Measurements from ENCODE around the gene GLTP. TPM values are rescaled to one million over a fixed set of nuclear protein-coding genes. Genes with fewer than 3 reads are reported as not detected.

Gene GLTP
- total RNA-seq, 1 experiment from 2014 or later: 25.8 TPM

DNA sequence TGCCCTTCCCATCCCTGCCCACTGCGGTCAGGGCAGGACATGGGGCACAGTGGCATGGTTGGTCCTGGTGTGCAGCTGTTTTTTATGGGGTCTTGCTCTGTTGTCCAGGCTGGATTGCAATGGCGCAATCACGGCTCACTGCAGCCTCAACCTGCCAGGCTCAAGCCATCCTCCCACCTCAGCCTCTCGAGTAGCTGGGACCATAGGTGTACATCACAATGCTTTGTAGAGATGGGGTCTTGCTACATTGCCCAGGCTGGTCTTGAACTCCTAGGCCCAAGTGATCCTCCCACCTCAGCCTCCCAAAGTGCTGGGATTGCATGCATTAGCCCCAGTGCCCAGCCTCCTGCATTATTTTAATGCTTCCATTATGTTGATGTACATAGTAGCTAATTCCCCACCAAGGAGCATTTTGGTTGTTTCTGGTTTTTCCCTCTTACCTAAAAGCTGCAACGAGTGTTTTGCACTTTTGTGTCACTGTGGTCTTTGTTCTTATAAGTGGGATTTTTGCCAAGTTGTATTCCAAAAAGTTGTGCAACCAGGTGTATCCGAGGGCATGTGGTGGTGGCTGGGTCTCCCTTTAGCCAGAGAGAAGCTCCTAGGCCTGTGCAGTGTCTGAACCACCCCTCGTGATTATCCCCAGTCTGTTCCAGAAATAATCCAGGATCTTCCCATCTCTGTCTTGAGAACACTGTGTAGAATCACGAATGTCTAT lies 30.1 kb upstream of the GLTP start:
- Mint-ChIP-seq H3K4me1 (peaks cover 14% of the 10 kb centered on the region), H3K27me3 (ENCODE audit: low read depth) (peaks cover 55% of the 10 kb centered on the region), H3K9me3 (no peaks in the 10 kb centered on the region), H3K4me3 (no peak overlapping the region), H3K36me3 (peaks cover 24% of the 10 kb centered on the region), H3K27ac (no peak overlapping the region)
- DNase-seq (ENCODE audit: low spot score) (no peak), ATAC-seq (no peak)
- POLR2A ChIA-PET: interaction anchor here (1.2 kb wide), 1 partner anchor 10 kb away, joined by 4 read pairs; no protein-coding TSS in a partner anchor
- peak; percentile 98 for TF ChIP-seq ZNF121 (CRISPR knock-in tag; IDR thresholded peaks at IDR 0.05)
- TF ChIP-seq ZNF671 (CRISPR knock-in tag; IDR thresholded peaks at IDR 0.05): no peak
- CTCF ChIA-PET: interaction anchor here (0.6 to 3.0 kb wide), 16 partner anchors 9 to 1153 kb away, joined by 3 to 43 read pairs (median 6); partner anchors contain the start of gene TCHP

DNA sequence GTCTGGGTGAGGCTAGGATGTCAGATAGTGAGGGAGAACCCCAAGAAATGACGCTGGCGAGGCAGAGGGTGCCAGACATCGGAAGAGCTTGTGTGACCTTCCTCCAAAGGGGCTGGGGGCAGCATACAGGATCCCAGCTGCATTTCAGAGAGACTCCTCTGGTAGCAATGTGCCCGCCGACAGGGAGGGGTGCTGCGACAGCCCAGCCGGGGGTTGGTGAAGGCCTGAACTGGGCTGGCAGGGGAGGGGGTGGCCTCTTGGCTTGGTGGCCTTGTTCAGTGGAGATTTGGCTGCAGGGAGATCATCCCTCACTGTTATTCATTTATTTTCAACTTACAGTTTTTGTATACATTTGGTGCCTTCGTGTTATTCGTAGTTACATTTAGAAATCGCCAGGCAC lies 25.0 kb upstream of the GLTP start:
- no peak overlapping the region for H3K4me3 Mint-ChIP-seq
- H3K4me1 Mint-ChIP-seq: peaks cover 26% of the 10 kb centered on the region
- H3K27ac Mint-ChIP-seq: no peak overlapping the region
- H3K9me3 Mint-ChIP-seq: no peaks in the 10 kb centered on the region
- POLR2A ChIA-PET: no interaction called here
- DNase-seq (ENCODE audit: low spot score): no peak
- peaks cover 35% of the 10 kb centered on the region for H3K36me3 Mint-ChIP-seq
- H3K27me3 Mint-ChIP-seq (ENCODE audit: low read depth): peaks cover 100% of the 10 kb centered on the region
- no peak for ATAC-seq
- CTCF ChIA-PET: interaction anchor here (1.4 kb wide), 1 partner anchor 58 kb away, joined by 3 read pairs; no protein-coding TSS in a partner anchor
- TF ChIP-seq SMAD4 (CRISPR knock-in tag; IDR thresholded peaks at IDR 0.05) (no peak), IRF2 (CRISPR knock-in tag; IDR thresholded peaks at IDR 0.05; ENCODE audit: borderline replicate concordance, low read depth) (no peak), ZNF121 (CRISPR knock-in tag; IDR thresholded peaks at IDR 0.05) (no peak), JAZF1 (CRISPR knock-in tag; IDR thresholded peaks at IDR 0.05) (no peak), SP1 (CRISPR knock-in tag; conservative IDR thresholded peaks at IDR 0.05) (no peak), ZNF138 (CRISPR knock-in tag; conservative IDR thresholded peaks at IDR 0.05) (no peak), ZNF317 (CRISPR knock-in tag; IDR thresholded peaks at IDR 0.05; ENCODE audit: borderline replicate concordance, low read depth) (no peak), SOX15 (CRISPR knock-in tag; IDR thresholded peaks at IDR 0.05) (no peak), CBFB (CRISPR knock-in tag; IDR thresholded peaks at IDR 0.05; ENCODE audit: low read depth) (no peak), ZNF423 (CRISPR knock-in tag; IDR thresholded peaks at IDR 0.05) (no peak)
- TF ChIP-seq, protein P1, sequence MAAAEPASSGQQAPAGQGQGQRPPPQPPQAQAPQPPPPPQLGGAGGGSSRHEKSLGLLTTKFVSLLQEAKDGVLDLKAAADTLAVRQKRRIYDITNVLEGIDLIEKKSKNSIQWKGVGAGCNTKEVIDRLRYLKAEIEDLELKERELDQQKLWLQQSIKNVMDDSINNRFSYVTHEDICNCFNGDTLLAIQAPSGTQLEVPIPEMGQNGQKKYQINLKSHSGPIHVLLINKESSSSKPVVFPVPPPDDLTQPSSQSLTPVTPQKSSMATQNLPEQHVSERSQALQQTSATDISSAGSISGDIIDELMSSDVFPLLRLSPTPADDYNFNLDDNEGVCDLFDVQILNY (CRISPR knock-in tag; IDR thresholded peaks at IDR 0.05): no peak
- TF ChIP-seq, protein P2, sequence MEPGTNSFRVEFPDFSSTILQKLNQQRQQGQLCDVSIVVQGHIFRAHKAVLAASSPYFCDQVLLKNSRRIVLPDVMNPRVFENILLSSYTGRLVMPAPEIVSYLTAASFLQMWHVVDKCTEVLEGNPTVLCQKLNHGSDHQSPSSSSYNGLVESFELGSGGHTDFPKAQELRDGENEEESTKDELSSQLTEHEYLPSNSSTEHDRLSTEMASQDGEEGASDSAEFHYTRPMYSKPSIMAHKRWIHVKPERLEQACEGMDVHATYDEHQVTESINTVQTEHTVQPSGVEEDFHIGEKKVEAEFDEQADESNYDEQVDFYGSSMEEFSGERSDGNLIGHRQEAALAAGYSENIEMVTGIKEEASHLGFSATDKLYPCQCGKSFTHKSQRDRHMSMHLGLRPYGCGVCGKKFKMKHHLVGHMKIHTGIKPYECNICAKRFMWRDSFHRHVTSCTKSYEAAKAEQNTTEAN (CRISPR knock-in tag; IDR thresholded peaks at IDR 0.05): no peak
- TF ChIP-seq, protein P3, sequence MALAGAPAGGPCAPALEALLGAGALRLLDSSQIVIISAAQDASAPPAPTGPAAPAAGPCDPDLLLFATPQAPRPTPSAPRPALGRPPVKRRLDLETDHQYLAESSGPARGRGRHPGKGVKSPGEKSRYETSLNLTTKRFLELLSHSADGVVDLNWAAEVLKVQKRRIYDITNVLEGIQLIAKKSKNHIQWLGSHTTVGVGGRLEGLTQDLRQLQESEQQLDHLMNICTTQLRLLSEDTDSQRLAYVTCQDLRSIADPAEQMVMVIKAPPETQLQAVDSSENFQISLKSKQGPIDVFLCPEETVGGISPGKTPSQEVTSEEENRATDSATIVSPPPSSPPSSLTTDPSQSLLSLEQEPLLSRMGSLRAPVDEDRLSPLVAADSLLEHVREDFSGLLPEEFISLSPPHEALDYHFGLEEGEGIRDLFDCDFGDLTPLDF (CRISPR knock-in tag; IDR thresholded peaks at IDR 0.05): no peak
- TF ChIP-seq, protein P4, sequence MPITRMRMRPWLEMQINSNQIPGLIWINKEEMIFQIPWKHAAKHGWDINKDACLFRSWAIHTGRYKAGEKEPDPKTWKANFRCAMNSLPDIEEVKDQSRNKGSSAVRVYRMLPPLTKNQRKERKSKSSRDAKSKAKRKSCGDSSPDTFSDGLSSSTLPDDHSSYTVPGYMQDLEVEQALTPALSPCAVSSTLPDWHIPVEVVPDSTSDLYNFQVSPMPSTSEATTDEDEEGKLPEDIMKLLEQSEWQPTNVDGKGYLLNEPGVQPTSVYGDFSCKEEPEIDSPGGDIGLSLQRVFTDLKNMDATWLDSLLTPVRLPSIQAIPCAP (CRISPR knock-in tag; IDR thresholded peaks at IDR 0.05): no peak
- TF ChIP-seq, protein P5, sequence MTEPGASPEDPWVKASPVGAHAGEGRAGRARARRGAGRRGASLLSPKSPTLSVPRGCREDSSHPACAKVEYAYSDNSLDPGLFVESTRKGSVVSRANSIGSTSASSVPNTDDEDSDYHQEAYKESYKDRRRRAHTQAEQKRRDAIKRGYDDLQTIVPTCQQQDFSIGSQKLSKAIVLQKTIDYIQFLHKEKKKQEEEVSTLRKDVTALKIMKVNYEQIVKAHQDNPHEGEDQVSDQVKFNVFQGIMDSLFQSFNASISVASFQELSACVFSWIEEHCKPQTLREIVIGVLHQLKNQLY (CRISPR knock-in tag; IDR thresholded peaks at IDR 0.05): no peak
- TF ChIP-seq, protein P6, sequence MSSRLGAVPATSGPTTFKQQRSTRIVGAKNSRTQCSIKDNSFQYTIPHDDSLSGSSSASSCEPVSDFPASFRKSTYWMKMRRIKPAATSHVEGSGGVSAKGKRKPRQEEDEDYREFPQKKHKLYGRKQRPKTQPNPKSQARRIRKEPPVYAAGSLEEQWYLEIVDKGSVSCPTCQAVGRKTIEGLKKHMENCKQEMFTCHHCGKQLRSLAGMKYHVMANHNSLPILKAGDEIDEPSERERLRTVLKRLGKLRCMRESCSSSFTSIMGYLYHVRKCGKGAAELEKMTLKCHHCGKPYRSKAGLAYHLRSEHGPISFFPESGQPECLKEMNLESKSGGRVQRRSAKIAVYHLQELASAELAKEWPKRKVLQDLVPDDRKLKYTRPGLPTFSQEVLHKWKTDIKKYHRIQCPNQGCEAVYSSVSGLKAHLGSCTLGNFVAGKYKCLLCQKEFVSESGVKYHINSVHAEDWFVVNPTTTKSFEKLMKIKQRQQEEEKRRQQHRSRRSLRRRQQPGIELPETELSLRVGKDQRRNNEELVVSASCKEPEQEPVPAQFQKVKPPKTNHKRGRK (CRISPR knock-in tag; IDR thresholded peaks at IDR 0.05; ENCODE audit: borderline replicate concordance): no peak
- TF ChIP-seq, protein P7, sequence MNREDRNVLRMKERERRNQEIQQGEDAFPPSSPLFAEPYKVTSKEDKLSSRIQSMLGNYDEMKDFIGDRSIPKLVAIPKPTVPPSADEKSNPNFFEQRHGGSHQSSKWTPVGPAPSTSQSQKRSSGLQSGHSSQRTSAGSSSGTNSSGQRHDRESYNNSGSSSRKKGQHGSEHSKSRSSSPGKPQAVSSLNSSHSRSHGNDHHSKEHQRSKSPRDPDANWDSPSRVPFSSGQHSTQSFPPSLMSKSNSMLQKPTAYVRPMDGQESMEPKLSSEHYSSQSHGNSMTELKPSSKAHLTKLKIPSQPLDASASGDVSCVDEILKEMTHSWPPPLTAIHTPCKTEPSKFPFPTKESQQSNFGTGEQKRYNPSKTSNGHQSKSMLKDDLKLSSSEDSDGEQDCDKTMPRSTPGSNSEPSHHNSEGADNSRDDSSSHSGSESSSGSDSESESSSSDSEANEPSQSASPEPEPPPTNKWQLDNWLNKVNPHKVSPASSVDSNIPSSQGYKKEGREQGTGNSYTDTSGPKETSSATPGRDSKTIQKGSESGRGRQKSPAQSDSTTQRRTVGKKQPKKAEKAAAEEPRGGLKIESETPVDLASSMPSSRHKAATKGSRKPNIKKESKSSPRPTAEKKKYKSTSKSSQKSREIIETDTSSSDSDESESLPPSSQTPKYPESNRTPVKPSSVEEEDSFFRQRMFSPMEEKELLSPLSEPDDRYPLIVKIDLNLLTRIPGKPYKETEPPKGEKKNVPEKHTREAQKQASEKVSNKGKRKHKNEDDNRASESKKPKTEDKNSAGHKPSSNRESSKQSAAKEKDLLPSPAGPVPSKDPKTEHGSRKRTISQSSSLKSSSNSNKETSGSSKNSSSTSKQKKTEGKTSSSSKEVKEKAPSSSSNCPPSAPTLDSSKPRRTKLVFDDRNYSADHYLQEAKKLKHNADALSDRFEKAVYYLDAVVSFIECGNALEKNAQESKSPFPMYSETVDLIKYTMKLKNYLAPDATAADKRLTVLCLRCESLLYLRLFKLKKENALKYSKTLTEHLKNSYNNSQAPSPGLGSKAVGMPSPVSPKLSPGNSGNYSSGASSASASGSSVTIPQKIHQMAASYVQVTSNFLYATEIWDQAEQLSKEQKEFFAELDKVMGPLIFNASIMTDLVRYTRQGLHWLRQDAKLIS (CRISPR knock-in tag; IDR thresholded peaks at IDR 0.05; ENCODE audit: borderline replicate concordance): no peak

All from WTC11 (cell line).